Raji (cell line): ENCODE results near the gene CASTOR1.

Experiments
- POLR2A ChIP-seq: IDR thresholded peaks from 2 replicates; pipeline ENCODE4 v1.6.1; 2011; ENCODE audit warnings: low read depth, low read length, control low read depth; ENCODE audit not compliant: insufficient read depth

The CASTOR1 gene

DNA sequence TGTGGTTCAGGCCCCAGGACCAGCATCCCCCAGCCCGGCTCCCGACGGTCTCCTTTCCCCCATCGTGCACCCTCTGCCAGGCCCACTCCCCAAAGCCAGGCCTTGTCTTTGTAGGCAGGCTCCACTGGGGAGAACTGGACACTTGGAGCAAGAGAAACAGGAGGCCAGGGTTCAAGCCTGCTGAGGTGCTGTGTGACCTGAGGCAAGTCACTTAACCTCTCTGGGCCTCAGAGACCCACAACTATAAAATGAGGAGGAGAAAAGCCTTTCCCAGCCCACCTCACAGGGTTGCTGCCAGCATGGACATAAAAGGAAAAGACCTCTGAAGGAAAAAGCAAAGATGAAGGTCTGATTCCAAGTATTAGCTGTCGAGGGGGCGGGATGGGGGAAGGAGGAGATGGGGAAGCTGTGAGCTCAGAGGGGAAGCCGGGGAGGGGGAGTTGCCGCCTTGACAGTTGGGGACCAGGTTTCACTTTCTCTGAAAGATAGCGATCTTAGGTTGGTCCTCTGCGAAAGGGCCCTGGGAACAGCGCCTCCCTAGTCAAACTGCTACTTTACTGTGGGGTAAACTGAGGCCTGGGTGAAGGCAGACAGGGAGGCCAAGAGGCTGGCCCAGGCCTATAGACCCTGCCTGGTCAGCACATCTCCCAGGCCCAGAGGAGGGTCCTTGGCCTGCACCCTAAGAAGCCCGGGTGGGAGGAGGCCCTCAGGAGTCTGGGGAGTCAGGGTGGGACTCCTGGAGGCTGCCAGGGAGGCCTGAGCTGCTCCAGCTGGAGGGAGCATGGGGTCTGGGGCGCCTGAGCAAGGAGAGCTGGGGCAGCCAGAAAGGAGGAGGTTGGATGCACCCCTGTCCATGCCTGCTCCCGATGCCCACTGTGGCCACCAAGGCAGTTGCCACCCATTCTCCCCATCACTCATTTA is 21.7 kb downstream of the CASTOR1 start:
- no peak for TF ChIP-seq POLR2A

DNA sequence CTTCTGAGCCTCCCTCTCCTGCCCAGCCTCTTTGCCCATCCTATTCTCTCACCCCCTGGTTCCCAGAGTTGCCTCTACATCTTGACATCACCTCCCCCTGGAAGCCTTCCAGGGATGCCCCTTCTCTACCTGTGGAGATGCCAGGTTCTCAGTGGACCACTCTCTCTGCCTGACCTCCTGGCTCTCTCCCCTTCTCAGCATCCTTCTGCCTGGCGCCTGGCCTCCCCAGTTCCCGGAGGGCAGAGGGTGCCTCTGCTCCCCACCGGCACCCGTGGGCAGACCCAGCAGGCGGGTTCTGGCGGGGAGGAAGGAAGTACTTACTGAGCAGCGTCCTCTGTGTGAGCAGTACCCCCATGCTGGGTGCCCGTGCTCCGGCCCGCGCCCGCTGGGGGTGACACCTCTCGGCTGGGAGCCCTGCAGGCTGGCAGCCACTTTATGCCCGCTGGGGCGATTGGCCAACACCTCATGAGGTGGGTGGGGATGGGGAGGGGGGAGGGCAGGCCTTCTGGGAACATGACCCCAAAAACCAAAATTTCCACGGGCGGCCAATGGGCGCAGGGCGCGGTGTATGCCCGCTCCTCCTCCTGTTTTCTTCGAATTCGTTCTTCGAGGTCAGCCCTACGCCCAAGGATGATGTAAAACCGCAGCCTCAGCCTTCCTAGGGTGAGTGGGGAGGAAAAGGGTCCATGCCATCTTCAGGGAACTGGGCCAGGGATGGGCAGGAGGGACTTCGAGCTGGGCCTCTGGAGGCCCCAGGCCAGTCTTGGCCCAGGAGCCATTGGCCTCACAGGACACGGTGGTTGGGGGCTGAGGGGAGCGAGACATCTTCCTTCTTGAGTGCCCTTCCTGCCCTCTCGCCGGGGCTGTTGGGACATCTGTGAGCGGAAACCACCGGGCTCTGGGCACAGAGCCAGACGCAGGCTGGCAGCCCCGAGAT is 22.6 kb downstream of the CASTOR1 start, which contains the start of gene OSM:
TSS of gene OSM (minus strand) at position 407 of the 937 bp plus-strand sequence. CDS start at position 355, 52 bp downstream.
- TF ChIP-seq POLR2A: peak; percentile 39; the same call in 1 of the 2 replicates

DNA sequence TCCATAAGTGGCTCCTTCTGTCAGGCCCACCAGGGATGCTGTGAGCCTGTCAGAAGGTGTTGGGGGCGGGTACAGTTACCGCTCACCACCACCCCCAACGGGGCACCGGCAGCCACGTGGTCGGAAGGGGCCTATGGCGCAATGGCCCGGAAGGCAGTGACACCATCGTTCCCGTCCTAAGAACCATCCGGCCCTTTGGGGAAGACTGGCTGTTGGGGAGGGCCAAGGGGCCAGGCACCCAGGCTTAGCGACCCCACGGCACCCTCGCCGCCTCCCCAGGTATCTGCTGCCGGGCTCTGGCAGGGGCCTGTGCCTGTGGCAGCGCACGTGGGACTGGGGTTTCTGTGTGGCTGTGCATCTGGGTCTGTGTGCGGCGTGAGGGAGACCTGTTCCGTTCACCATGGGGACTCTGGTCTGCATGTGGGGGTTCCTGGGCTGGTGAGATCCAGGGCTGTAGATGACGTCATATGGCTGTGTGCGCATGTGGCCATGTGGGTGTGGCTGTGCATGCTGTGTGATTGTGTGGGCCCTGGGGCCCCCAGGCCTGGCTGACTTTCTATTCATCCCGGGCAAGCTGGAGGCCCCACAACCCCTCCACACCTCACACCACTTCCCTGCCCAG is 23.4 kb downstream of the CASTOR1 start:
- peak; percentile 76 for TF ChIP-seq POLR2A

DNA sequence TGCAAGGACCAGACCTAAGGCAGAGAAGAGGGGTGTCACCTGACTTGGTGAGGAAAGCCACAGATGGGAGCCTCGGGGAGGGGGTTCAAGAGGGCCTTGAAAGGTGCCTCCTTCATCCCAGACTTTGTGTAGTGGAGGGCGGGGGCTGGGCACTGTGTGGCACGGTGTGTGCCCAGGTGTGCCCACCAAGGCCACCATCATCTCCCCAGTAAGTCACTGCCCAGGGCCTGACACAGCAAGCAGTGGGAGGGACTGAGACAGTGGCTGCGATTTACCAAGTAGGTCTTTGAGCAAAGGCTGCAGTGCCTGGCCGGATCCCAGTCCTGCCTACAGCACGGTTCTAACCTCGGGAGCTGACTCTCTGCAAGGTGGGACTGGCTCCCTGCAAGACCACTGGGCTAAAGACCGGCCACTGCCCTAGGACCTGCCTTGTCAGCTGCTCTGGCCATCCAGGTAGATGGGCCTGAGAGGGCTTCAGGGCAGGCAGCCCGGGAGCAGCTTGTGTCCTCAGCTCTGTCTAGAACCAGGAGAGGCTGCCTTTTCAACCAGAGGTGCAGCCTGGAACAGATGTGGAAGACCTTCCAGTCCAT is 24.1 kb downstream of the CASTOR1 start:
- no peak for TF ChIP-seq POLR2A

DNA sequence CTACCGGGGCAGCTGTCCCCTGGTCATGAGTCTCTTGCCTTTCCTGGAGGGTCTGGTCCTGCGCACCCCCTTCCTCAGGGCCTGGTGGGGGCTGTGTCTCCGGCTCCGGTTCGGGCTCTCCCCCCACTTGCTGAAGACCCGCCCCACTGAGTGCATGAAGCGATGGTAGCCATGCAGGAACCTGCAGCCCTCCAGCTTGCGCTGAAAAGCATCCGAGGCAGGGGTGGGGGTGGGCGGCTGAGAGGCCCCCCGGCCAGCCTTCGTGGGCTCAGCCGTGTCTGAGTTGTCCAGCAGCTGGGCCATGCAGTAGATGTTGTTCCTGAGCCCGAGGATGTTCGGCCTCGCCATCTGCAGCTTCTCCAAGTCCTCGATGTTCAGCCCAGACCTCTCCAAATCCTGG is 25.4 kb downstream of the CASTOR1 start:
- no peak for TF ChIP-seq POLR2A

DNA sequence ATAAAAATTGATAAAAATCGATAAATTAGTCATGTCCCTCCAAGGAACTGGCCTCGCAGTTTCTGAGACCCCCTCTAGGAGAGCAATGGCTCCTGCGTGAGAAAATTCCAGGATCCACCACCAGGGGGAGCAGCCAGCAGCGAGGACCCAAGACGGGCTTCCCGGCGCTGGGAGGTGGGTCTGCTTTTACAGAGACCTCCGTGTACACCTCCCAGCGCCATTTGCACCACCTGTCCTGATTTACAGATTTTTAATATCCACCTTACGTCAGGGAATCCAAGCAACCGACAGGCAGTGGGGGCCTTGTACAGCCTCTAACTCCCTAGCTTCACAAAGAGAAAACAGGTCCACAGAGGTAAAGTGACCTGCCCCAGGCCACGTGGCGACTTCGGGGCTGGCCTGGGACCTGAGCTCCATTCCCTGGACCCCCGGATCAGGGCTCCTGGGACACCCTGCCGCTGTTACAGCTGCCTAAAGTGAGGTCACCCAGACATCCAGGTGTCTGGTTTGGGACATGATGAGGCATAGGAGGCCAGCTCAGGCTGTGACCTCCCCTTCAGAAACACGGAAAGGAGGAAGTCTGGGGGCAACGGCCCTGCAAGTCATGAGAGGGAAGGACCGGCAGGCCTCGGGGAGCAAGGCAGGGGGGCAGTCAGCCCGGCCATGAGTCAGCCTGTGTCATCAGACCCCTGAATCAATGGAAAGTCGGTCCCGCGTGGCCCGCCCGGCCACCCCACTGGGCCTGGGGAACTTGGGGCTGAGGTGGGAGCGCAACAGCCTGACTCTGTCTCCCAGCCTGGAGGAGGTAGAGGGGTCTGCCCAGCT is 26.2 kb downstream of the CASTOR1 start:
- TF ChIP-seq POLR2A: no peak

DNA sequence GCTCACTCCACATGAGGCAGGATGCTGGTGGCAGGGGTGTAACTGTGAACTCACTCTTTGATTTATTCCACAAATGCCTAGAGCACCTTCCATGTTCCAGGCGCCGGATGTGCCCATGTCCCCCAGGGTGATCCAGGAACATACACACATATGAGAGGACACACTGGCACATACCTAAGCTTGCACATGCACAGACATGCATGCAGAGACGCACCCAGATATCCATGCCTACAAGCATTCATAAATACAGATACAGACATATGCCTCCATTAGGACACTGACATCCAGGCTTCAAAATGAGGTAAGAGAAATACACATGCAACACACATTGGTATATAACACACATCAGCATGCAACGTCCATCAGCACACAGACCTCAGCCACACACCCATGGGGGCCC is 27.2 kb downstream of the CASTOR1 start:
- no peak for TF ChIP-seq POLR2A

DNA sequence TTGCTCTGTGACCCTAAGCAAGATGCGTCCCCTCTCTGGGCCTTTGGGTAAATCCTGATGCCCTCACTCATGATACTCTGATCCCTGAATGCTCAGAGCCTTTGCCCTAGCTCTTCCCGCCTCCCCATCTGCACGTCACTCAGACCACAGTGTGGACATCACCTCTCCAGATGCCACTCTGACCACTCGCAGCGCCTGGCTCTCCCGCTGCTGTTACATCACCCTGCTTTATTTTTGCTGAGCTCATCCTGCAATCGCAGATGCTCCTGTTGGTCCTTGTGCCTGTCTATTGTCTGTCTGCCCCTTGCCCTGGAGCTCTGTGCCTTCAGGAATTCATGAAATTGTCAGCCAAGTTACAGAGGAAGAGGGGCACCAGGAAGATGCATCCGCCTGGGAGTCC is 28.2 kb downstream of the CASTOR1 start:
- no peak for TF ChIP-seq POLR2A

DNA sequence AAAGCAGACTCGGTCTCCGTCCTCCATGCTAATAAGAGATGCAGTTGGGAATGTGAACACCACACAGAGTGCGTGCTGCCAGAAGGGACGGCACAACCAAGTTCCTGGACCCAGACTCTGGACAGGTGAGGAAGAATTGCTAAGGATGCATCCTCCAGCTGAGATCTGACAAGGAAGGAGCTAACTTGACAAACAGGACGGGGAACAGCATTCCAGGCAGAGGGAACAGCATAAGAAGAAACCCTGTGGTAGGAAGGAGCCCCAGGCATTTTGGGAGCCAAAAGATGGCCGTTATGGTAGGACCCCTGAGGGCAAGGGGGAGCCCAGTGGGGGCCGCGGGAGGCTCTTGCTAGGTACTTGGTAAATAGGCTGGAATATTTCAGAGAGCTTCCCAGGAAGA is 28.6 kb downstream of the CASTOR1 start:
- TF ChIP-seq POLR2A: no peak

DNA sequence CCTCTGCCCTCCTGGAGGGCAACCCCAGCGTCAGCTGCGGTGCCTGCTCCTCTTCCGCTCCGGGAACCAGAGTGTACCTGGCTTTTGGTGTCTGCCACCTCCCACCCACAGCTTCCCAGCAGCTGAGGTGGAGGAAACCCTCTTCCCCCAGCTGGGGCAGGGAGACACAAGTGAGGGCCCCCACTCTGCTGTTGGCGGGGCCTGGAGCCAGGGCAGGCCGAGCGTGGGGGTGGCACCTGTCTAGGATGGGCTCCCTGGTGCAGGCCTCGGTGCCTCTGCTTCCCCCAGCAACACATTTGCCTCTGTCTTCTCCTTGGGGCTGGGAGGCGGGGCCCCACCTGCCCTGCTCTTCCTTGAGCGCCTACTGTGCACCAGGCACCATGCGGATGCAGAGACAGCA is 29.0 kb downstream of the CASTOR1 start:
- no peak for TF ChIP-seq POLR2A

DNA sequence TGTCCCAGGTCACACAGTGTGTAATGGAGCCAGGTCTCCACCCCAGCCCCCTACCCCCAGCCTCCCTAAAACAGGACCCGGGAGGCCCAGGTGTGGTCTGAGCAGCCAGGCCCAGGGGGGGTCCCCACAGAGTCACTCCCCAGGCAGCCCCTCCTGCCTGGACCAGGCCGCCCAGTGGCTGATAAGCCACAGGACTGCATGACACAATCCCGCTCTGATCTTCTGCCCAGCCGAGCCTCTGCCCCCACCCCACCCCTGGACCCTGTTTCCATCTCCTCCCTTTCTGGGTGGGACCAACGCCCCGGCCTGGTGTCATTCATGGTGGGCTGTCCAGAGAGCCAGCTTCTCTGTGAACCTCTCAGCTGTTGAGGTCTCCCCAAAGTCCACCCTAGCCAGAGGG is 35.0 kb downstream of the CASTOR1 start:
- no peak for TF ChIP-seq POLR2A

DNA sequence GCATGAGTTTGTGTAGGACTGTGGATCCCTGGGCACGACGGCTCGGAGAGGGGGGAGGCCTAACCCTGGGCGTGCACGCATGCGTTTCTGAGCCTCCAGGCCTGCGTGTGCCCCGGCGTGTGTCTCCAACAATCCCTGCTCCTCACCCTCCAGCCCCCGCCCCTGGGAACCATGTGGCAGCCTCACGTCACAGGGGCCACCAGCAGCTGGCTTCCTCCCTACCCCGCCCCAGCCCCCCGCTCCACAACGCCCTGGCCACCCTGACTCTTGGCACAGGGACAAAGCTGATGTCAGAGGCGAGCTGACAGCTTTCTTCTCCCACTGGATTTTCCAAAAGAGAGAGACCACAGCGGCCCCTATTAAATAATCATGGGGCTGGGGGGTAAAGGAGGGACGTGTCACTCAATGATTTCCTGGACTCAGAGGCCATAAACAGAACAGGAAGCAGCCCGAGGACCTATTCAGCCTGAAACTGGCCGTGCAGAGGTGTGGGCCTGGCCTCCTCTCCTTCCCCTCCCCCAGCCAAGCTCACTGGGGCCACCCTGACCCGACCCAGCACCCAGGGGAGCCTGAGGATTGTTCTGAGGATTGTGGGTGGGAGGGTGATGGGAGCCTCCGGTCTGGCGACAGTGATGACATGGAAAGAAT is 36.0 kb downstream of the CASTOR1 start:
- TF ChIP-seq POLR2A: no peak

DNA sequence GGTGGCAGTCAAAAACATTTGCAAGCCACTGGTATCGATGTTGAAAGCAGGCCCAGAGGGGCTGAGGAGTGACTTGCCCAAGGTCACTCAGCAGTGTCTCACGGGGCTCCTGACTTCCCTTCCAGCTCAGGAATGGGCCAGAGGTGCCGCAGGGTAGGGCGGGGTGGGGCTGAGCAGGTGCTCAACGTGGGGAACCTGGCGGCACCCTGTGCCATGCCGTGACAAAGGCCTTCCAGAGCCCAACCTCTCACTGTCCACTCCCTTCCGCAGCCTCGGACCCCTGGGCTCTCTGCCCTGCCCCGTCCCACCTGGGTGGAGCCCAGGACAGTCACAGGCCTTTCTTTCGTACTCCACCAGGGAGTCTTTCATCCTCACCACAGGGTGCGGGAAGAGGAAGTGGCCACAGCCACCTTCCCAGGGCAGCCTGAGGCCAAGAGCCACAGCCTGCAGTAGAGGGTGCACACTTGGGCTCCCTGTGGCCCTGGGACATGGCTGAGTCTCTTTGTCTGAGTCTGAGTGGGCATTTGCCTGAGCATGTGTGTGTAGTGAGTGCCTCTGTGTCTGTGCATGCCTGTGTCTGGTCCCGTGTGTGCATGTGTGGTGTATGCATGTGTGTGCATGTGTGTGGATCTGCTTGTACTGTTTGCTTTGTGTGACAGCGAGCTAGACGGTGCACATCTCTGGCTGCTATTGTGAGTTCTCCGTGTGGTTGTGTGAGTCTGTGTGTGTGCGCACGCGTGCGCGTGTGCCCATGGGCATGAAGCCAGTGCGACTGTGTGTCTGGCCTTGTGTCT is 36.7 kb downstream of the CASTOR1 start:
- TF ChIP-seq POLR2A: no peak

DNA sequence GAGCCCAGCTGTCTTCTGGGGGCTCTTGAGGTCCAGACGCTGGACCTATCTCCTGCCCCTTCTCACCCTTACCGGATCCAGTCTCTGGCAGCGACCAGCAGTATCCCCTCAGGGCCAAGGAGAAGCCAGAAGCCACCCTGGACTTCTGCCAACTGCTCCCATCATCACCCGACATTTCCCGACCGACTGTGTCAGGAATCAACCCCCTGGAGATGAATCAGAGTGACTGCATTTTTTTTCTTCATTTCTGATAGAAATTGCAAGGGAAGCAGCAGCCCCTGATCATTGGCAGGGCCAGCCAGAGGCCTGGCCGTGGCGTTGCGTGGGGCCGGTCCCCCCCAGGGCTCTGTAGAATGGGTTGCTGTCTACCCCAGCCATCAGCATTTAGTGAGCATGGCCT is 37.6 kb downstream of the CASTOR1 start:
- no peak for TF ChIP-seq POLR2A
